Endothelial cell of umbilical vein (primary cell): ENCODE measurements around the gene ZBTB34. TPM values are rescaled to one million over a fixed set of nuclear protein-coding genes. Genes with fewer than 3 reads are reported as not detected.

Source experiments
- BruUV-seq: library from RNA; stranded (reverse); fragments of 400-500 nt; replicated peaks from 2 replicates; lab custom pipeline; 2021; lab: Mats Ljungman, UMichigan
- CTCF ChIA-PET: fragments of 300-600, 350-600 bp; sonication (Branson Sonifier 250); formaldehyde crosslinking; loops from one replicate; lab custom pipeline; 2021; ENCODE audit warnings: antibody characterized with exemption, inconsistent platforms; lab: Charles Lee
- POLR2A ChIA-PET: fragments of 300-600, 350-600 bp; sonication (Branson Sonifier 250); formaldehyde crosslinking; loops from one replicate; lab custom pipeline; 2021; ENCODE audit warnings: antibody characterized with exemption, inconsistent platforms; lab: Charles Lee
- DNase-seq: peaks from one replicate; pipeline ENCODE4 v3.0.0-alpha.2; 2011; ENCODE audit warnings: low read depth, low spot score
- FAIRE-seq: peaks from 2 replicates; lab custom pipeline; 2011; peaks lifted over from hg19 to GRCh38; lab: Jason Lieb, UNC
- H2AFZ ChIP-seq: 2 replicates; pipeline ENCODE4 v1.6.0; 2012; ENCODE audit warnings: low read depth, low read length, control low read depth, inconsistent platforms
- H3K27ac ChIP-seq: 2 replicates; pipeline ENCODE4 v1.5.1; 2011; ENCODE audit warnings: low read depth, mild to moderate bottlenecking, control low read depth, low read length, moderate library complexity; ENCODE audit not compliant: insufficient read depth
- H3K27me3 ChIP-seq, 2 experiments: 2 replicates each; pipeline versions ENCODE4 v1.6.0 to v1.6.1; 2011; ENCODE audit warnings: low read length in 2 of 2, mixed read lengths in 1 of 2; ENCODE audit not compliant: control insufficient read depth in 2 of 2, insufficient read depth in 2 of 2
- H3K36me3 ChIP-seq, 2 experiments: 2 replicates in 1 of 2; 3 replicates in 1 of 2; pipeline ENCODE4 v1.5.1; 2011; ENCODE audit warnings: low read length in 2 of 2, mild to moderate bottlenecking in 1 of 2, moderate library complexity in 1 of 2; ENCODE audit not compliant: control insufficient read depth in 2 of 2, insufficient read depth in 2 of 2; ENCODE audit errors: extremely low read depth in 1 of 2
- H3K4me1 ChIP-seq: 3 replicates; pipeline ENCODE4 v1.5.1; 2011; ENCODE audit warnings: mild to moderate bottlenecking, low read length; ENCODE audit not compliant: control insufficient read depth, insufficient read depth; ENCODE audit errors: extremely low read depth
- H3K4me2 ChIP-seq: 2 replicates; pipeline ENCODE4 v1.6.1; 2011; ENCODE audit warnings: low read length, control low read depth, mixed read lengths; ENCODE audit not compliant: insufficient read depth
- H3K4me3 ChIP-seq, 3 experiments: fragments of 200-600 bp in 1 of 3; sonication (generic), shearing (Covaris generic) in 1 of 3; replicated peaks in 1 of 3; 2 replicates each; pipeline ENCODE4 v1.5.1; 2011 to 2016; ENCODE audit warnings: control low read depth in 3 of 3, low read length in 3 of 3, mild to moderate bottlenecking in 2 of 3, inconsistent platforms in 1 of 3, low read depth in 1 of 3, moderate library complexity in 1 of 3; ENCODE audit not compliant: insufficient read depth in 1 of 3
- H3K79me2 ChIP-seq: 2 replicates; pipeline ENCODE4 v1.6.0; 2012; ENCODE audit warnings: low read length, inconsistent platforms; ENCODE audit not compliant: control insufficient read depth, insufficient read depth
- H3K9ac ChIP-seq: replicated peaks from 2 replicates; pipeline ENCODE3; 2011; ENCODE audit warnings: low read length, control low read depth; ENCODE audit not compliant: insufficient read depth; ENCODE audit errors: extremely low read depth
- H3K9me1 ChIP-seq: replicated peaks from 3 replicates; pipeline ENCODE4 v1.6.0; 2011; ENCODE audit warnings: mild to moderate bottlenecking, low read length; ENCODE audit not compliant: control insufficient read depth, insufficient read depth; ENCODE audit errors: extremely low read depth
- H3K9me3 ChIP-seq: replicated peaks from 2 replicates; pipeline ENCODE4 v1.5.1; 2012; ENCODE audit warnings: low read length, inconsistent platforms; ENCODE audit not compliant: control insufficient read depth, insufficient read depth
- H4K20me1 ChIP-seq: replicated peaks from 2 replicates; pipeline ENCODE3; 2011; ENCODE audit warnings: mild to moderate bottlenecking, low read length; ENCODE audit not compliant: control insufficient read depth, insufficient read depth; ENCODE audit errors: extremely low read depth
- CTCF ChIP-seq, 2 donors: IDR thresholded peaks; 1 replicate in 1 of 2; 2 replicates in 1 of 2; pipeline ENCODE4 v1.5.1; 2011; ENCODE audit warnings: low read length in 2 of 2, mild to moderate bottlenecking in 2 of 2, moderate library complexity in 2 of 2, control low read depth in 1 of 2, inconsistent platforms in 1 of 2, low read depth in 1 of 2; ENCODE audit not compliant: insufficient read depth in 1 of 2; ENCODE audit errors: extremely low read depth in 1 of 2
- EZH2 ChIP-seq: IDR thresholded peaks from 2 replicates; pipeline ENCODE4 v1.6.1; 2012; ENCODE audit warnings: borderline replicate concordance, low read depth, mild to moderate bottlenecking, moderate library complexity, low read length, inconsistent platforms; ENCODE audit not compliant: severe bottlenecking
- GATA2 ChIP-seq: IDR thresholded peaks from 2 replicates; pipeline ENCODE4 v1.7.0; 2011; ENCODE audit warnings: low read depth, mild to moderate bottlenecking, moderate library complexity, mixed read lengths, low read length; ENCODE audit not compliant: insufficient read length, insufficient read depth
- MAX ChIP-seq: IDR thresholded peaks from 2 replicates; pipeline ENCODE4 v1.6.1; 2011; ENCODE audit not compliant: insufficient read depth, insufficient read length
- MYC ChIP-seq: IDR thresholded peaks from one replicate; pipeline ENCODE4 v1.6.1; 2011; ENCODE audit warnings: mild to moderate bottlenecking, low read depth, low read length
- POLR2A ChIP-seq: IDR thresholded peaks from 2 replicates; pipeline ENCODE4 v1.6.1; 2012; ENCODE audit warnings: low read depth, mild to moderate bottlenecking, control low read depth, low read length
- POLR2AphosphoS5 ChIP-seq: IDR thresholded peaks from 2 replicates; pipeline ENCODE4 v1.6.1; 2012; ENCODE audit warnings: low read depth, mild to moderate bottlenecking, control low read depth, low read length, moderate library complexity; ENCODE audit not compliant: insufficient read depth
- dilution Hi-C: fragments of 300-500 bp; cut with MboI; formaldehyde crosslinking; loops from one replicate; pipeline ENCODE4 v1.15.0; 2019; ENCODE audit warnings: low sequenced_read_pairs; ENCODE audit not compliant: extremely low pct_ligation_motif_present
- intact Hi-C: fragments of 100-400 bp; cut with micrococcal nuclease; formaldehyde crosslinking; loops from one replicate; pipeline ENCODE4 v1.10.0; 2022
- polyA plus RNA-seq, 4 experiments: library from polyadenylated mRNA; depleted of rRNA in 3 of 4; stranded (reverse) in 3 of 4; unstranded in 1 of 4; fragments of >200 nt; gene quantifications; 2 replicates each; pipeline versions ENCODE4 v1.2.1 to v1.2.3, GENCODE V29; 2011 to 2012; ENCODE audit warnings: missing spikeins in 1 of 4
- total RNA-seq: library from RNA; stranded (reverse); gene quantifications from 2 replicates; pipeline ENCODE4 v1.2.3, GENCODE V29; 2021

Gene ZBTB34
- total and polyA plus RNA-seq, 2 donors (not counting 3 experiments of a cell fraction or from before 2014, with no cell fraction given), result 4.0 to 9.6 TPM

- no peak for TF ChIP-seq POLR2AphosphoS5
- TF ChIP-seq GATA2, result no peak
- TF ChIP-seq MYC, result no peak
- TF ChIP-seq POLR2A, result no peak
- no peak for TF ChIP-seq EZH2
- TF ChIP-seq MAX, result no peak
- TF ChIP-seq CTCF (IDR thresholded peaks at IDR 0.05; ENCODE audit: extremely low read depth in 1 of 2, insufficient read depth in 1 of 2, low read depth in 1 of 2, low read length in 2 of 2), result no peak
- Histone ChIP-seq H4K20me1 (no peaks in the 10 kb centered on the region), H3K79me2 (no peaks in the 10 kb centered on the region), H3K36me3 (peaks cover 3 to 4% of the 10 kb centered on the region in 2 experiments), H3K27me3 (no peaks in the 10 kb centered on the region), H3K4me2 (peak overlapping the region; percentile 34), H2AFZ (no peak overlapping the region), H3K27ac (peak overlapping the region; percentile 62), H3K9me3 (no peaks in the 10 kb centered on the region), H3K4me3 (peak overlapping the region in 1 of 3 experiments; percentile 11), H3K9me1 (no peaks in the 10 kb centered on the region), H3K4me1 (peaks cover 11% of the 10 kb centered on the region), H3K9ac (peak overlapping the region; percentile 21)
- dilution Hi-C loops (no loop called here), intact Hi-C loops (no loop called here)
- BruUV-seq, result no TSS peak
- ChIA-PET CTCF (interaction anchor here (1.0 kb wide), 1 partner anchor 29 kb away, joined by 3 read pairs; the partner anchor contains the start of gene RALGPS1), POLR2A (no interaction called here)
- peak; percentile 78 for DNase-seq
- peak; percentile 75 for FAIRE-seq
Observed at GRCh38 chr9:126885131-126885641, 24.7 kb downstream of the ZBTB34 start.
